GM20431 (cell line): Measurements from ENCODE around the gene NR2C2AP.
"Not testable (repeated sequence)": the region's sequence is repeated elsewhere in the genome, so short reads cannot be mapped to it uniquely, and the experiment has no call there.

Experiments used
- in situ Hi-C: fragments of 300-500 bp; cut with MseI, MboI; formaldehyde crosslinking; loops from one replicate; pipeline ENCODE4 v1.15.0; 2020; ENCODE audit warnings: low sequenced_read_pairs; ENCODE audit not compliant: unreplicated experiment

Gene NR2C2AP

GRCh38 chr19:19203012-19203856 is at the start of gene NR2C2AP:
NR2C2AP (minus strand) TSS chr19:19203414; CDS start chr19:19203060, 354 bp downstream.
- in situ Hi-C loops, result no loop called here

GRCh38 chr19:19250196-19250801 is 47.1 kb upstream of the NR2C2AP start:
- in situ Hi-C loops, result no loop called here

- in situ Hi-C loops, result no loop called here
Observed at GRCh38 chr19:19240476-19240875, 37.3 kb upstream of the NR2C2AP start.

- in situ Hi-C loops, result no loop called here
Observed at GRCh38 chr19:19239675-19240074, 36.5 kb upstream of the NR2C2AP start.

- in situ Hi-C loops, result no loop called here
Observed at GRCh38 chr19:19238126-19238894, 35.1 kb upstream of the NR2C2AP start.

- in situ Hi-C loops, result no loop called here
Observed at GRCh38 chr19:19236173-19236572, 33.0 kb upstream of the NR2C2AP start.

GRCh38 chr19:19234220-19234816 is 31.1 kb upstream of the NR2C2AP start:
- in situ Hi-C loops, result no loop called here

- in situ Hi-C loops, result no loop called here
Observed at GRCh38 chr19:19232261-19232721, 29.1 kb upstream of the NR2C2AP start.

- in situ Hi-C loops, result no loop called here
Observed at GRCh38 chr19:19230999-19231398, 27.8 kb upstream of the NR2C2AP start.

- in situ Hi-C loops, result no loop called here
Observed at GRCh38 chr19:19229701-19230100, 26.5 kb upstream of the NR2C2AP start.

GRCh38 chr19:19227217-19227616 is 24.0 kb upstream of the NR2C2AP start:
- in situ Hi-C loops, result no loop called here

GRCh38 chr19:19226663-19227062 is 23.4 kb upstream of the NR2C2AP start:
- in situ Hi-C loops, result no loop called here

- in situ Hi-C loops, result no loop called here
Observed at GRCh38 chr19:19226204-19226603, 23.0 kb upstream of the NR2C2AP start.

- in situ Hi-C loops, result no loop called here
Observed at GRCh38 chr19:19224852-19225494, 21.8 kb upstream of the NR2C2AP start.

GRCh38 chr19:19224150-19224851 is 21.1 kb upstream of the NR2C2AP start:
- in situ Hi-C loops, result no loop called here

GRCh38 chr19:19223636-19224035 is 20.4 kb upstream of the NR2C2AP start:
- in situ Hi-C loops, result no loop called here

GRCh38 chr19:19223060-19223459 is 19.8 kb upstream of the NR2C2AP start:
- in situ Hi-C loops, result no loop called here

GRCh38 chr19:19221000-19221399 is 17.8 kb upstream of the NR2C2AP start:
- in situ Hi-C loops, result not testable (repeated sequence)

- in situ Hi-C loops, result no loop called here
Observed at GRCh38 chr19:19218911-19219310, 15.7 kb upstream of the NR2C2AP start.
